Cardiac fibroblast (primary cell): Measurements from ENCODE around the gene SMIM20.

Experiments used
- DNase-seq, 2 donors: peaks; one replicate each; pipeline versions ENCODE4 v3.0.0 to v3.0.0-alpha.2; 2010; ENCODE audit warnings: low read depth in 2 of 2
- H3K4me3 ChIP-seq, 2 donors: replicated peaks in 1 of 2; 1 replicate in 1 of 2; 2 replicates in 1 of 2; pipeline ENCODE4 v1.5.1; 2011; ENCODE audit warnings: low read depth in 2 of 2, low read length in 2 of 2, mild to moderate bottlenecking in 2 of 2, moderate library complexity in 1 of 2
- TF ChIP-seq, protein P1 (sequence below): IDR thresholded peaks from one replicate; pipeline ENCODE4 v1.5.1; 2011; ENCODE audit warnings: low read depth, mild to moderate bottlenecking, low read length, inconsistent platforms

Gene SMIM20

DNA sequence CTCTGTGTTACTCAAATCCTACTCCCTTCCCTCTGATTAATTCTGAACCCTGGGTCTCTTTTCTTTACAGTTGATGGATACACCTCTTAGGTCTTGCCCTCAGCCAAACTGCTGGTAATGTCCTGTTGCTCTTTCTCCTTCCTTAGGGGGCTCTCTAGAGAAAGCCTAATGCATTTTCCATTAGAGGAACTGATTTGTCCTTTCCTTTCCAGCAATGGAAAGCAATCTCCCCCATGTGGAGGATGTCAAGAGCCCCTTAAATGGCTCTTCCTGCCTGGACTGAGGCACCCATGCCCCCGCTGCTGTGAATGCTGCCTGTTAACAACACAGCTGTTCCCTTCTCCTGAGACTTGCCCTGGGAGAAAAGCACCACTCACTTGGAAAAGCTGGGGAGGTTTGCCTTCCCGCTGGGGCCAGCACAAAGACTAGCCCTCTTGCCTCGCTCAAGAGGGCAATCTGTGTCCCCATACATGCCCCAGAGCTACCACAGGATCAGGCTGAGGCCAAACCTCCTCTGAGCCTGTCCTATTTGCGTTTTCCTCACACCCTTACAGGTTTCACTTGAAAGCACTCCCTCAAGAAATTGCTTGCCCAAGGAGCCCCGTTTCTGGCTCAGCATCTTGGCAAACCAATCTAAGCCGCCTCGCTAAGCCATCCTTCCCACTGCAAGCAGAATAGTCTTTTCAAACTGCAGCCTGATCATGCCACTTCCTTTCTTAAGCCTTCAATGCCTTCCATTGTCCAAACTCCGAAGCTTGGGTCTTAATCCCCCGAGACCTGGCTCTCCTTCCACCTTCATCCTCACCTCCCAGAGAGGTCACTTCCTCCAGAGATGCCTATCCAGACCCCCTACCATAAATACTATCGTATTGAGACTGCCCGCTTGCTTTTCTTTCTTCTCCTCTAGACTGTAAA is 23.2 kb upstream of the SMIM20 start:
- no peak for DNase-seq
- TF ChIP-seq, protein P1, sequence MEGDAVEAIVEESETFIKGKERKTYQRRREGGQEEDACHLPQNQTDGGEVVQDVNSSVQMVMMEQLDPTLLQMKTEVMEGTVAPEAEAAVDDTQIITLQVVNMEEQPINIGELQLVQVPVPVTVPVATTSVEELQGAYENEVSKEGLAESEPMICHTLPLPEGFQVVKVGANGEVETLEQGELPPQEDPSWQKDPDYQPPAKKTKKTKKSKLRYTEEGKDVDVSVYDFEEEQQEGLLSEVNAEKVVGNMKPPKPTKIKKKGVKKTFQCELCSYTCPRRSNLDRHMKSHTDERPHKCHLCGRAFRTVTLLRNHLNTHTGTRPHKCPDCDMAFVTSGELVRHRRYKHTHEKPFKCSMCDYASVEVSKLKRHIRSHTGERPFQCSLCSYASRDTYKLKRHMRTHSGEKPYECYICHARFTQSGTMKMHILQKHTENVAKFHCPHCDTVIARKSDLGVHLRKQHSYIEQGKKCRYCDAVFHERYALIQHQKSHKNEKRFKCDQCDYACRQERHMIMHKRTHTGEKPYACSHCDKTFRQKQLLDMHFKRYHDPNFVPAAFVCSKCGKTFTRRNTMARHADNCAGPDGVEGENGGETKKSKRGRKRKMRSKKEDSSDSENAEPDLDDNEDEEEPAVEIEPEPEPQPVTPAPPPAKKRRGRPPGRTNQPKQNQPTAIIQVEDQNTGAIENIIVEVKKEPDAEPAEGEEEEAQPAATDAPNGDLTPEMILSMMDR = no peak
- H3K4me3 ChIP-seq = no peak overlapping the region

DNA sequence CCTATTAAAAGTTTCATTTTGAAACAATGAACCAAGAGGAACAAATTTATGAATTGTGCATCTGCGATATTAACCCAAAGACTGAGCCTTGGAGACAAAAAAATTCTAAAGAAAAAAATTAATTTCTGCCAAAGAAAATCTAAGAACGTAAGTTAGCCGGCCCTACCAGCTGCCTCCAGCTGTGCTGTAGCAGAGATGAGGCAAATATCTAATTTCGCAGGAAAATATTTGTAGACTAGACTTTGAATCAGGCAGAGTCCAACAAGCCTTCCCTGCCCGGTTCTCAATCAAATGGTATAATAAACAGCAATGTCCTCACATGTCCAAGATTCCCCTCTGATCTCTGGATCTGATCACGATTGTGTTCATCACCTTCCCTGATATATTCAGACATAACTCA is 21.2 kb upstream of the SMIM20 start:
- TF ChIP-seq, protein P1 = no peak
- no peak for DNase-seq
- no peak overlapping the region for H3K4me3 ChIP-seq

DNA sequence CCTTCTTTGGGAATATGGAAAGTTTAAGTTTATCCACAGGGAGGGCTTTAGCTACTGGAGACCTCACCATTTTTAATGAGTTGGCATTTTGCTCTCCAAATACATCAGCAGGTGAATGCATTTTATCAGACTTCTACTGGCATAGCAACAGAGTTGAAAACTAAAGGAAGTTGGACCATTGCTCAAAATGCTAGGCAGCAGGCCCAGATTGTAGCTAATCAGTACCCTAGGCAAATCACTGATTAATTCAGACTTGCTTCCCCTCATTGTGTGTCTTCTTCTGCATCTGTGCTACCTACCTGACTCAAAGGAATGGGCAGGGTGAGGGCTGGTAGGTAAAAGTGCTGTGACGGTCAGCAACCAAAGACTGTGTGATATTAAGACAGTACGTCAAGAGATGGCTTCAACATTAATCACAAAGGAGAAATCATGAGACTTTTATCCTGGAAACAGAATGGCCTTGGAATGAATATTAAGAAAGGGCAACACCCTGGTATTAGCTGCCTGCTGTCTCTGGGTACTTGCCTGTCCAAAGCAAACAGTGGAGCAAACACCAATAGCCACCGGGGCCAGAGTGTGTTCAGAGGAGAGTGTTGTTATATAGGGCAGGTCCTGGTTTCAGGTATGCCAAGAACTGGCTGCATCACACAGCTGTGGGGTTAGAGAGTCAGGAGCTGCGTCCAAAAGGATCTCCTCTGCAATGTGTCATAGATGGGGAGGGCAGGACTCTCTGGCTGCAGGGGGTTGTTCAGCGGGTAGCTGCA is 17.1 kb upstream of the SMIM20 start:
- DNase-seq = no peak
- TF ChIP-seq, protein P1 = no peak
- no peak overlapping the region for H3K4me3 ChIP-seq

DNA sequence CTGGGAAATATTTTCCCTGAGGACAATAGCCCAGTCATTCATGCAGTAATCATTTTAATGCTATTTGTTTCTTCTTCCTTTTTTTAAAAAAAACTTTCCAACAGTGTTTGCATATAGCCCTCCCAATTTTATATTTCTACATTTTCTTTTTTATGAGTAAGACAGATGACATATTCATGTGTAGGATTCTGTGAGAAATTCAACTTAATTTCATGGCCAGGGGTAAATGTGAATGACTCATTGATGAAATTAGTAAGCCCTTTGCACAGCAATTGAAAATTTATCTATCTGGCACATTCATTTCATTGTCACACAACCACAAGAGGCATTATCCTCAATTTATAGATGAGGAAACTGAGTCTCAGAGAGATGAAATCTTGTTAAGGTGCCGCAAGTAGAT is 13.7 kb upstream of the SMIM20 start:
- TF ChIP-seq, protein P1 = no peak
- peak in 1 of 2 donors; percentile 47 for DNase-seq
- H3K4me3 ChIP-seq = no peak overlapping the region

DNA sequence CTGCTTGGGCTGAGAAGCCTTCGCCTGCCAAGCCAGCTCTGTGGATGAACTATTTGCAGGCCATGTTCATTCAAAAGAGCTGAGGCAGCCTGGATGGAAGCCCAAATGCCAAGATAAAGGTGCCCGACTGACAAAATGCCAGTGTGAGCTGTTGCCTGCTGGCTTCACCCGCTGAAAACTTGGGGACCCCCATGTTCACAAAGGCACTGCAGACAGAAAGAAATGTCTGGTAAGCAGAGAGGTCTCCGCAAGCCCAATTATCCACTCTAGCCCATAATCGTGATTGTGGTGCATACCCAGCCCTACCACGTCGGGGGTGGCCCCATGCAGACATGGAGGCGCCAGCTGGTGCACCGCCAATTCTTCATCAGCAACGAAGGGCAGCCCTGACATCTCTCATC is 13.0 kb upstream of the SMIM20 start:
- TF ChIP-seq, protein P1 = no peak
- DNase-seq = no peak
- H3K4me3 ChIP-seq = no peak overlapping the region

DNA sequence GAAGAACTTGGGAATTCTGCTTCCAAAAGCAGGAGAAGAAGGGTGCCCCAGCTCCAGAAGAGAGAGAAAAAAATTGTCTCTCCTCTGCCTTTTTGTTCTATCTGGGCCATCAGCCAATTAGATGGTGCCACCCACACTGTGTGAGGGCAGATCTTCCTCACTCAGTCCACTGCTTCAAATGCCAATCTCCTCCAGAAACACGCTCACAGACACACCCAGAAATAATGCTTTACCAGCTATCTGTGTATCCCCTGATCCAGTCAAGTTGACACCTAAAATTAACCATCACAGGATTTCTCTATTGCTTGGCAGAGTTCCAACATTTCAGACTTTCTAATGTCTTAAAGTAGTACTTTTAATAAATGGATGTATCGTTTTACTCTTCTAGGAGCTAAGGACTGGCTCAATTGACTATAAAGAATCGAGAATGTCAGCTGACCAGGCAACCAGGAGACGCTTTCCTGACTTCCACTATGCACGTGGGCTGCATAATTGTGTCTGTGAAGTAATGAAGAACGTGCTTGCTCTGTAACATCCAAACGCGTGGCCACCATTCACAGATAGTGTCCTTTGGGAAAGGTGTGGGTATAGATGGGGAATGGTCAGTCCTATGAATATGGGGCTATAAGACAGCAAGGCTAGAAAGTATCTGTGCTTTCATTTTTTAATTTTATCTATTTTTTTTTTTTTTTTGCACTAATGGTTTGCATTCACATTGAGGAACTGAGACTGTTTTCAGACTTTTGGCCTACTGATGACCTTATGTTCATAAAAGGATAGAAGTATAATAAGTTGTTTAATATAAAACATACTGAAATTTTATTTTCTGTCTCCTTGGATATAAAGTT is 9.9 kb upstream of the SMIM20 start:
- TF ChIP-seq, protein P1 = no peak
- no peak for DNase-seq
- H3K4me3 ChIP-seq = no peak overlapping the region
